ENCODE measurements around the gene CCDC80. TPM values are rescaled to one million over a fixed set of nuclear protein-coding genes. Genes with fewer than 3 reads are reported as not detected.
"Not testable (repeated sequence)": the region's sequence is repeated elsewhere in the genome, so short reads cannot be mapped to it uniquely, and the experiment has no call there.

The CCDC80 gene
- total RNA-seq, 4 donors from 2014 or later = 7.4 to 53.3 (median 10.6) TPM

- 64 to 68% methylated on average over 5 of the region's 5 CpGs for WGBS, 2 donors
- no peak for DNase-seq (ENCODE audit: low spot score in 2 of 2)
- no peak overlapping the region for H3K4me3 ChIP-seq (ENCODE audit: low read depth, poor library complexity, severe bottlenecking)
- intact Hi-C loops (cut with DNase I; ENCODE audit: low total_unique reads) = no loop called here
- no peak for TF ChIP-seq POLR2A (IDR thresholded peaks at IDR 0.05)
- TF ChIP-seq CTCF (IDR thresholded peaks at IDR 0.05) = no peak
These were observed 32.0 kb upstream of the CCDC80 start for GRCh38 chr3:112672716-112673541.

- no peak overlapping the region for H3K4me3 ChIP-seq (ENCODE audit: low read depth, poor library complexity, severe bottlenecking)
These were observed 31.2 kb upstream of the CCDC80 start for GRCh38 chr3:112671930-112672715.

GRCh38 chr3:112670824-112671223 is 29.9 kb upstream of the CCDC80 start:
- no peak for DNase-seq (ENCODE audit: low spot score in 2 of 2)
- intact Hi-C loops (cut with DNase I; ENCODE audit: low total_unique reads) = no loop called here
- TF ChIP-seq CTCF (IDR thresholded peaks at IDR 0.05) = no peak
- 80 to 84% methylated on average over 7 of the region's 7 CpGs for WGBS, 2 donors
- H3K4me3 ChIP-seq (ENCODE audit: low read depth, poor library complexity, severe bottlenecking) = no peak overlapping the region

More at GRCh38 chr3:112671930-112672715, 31.2 kb upstream of the CCDC80 start:
- DNase-seq (ENCODE audit: low spot score in 2 of 2) = no peak
- intact Hi-C loops (cut with DNase I; ENCODE audit: low total_unique reads) = no loop called here
- 55 to 59% methylated on average over 4 of the region's 4 CpGs for WGBS, 2 donors
- TF ChIP-seq CTCF (IDR thresholded peaks at IDR 0.05) = no peak
- TF ChIP-seq POLR2A (IDR thresholded peaks at IDR 0.05) = no peak

GRCh38 chr3:112667599-112667998 is 26.7 kb upstream of the CCDC80 start:
- H3K4me3 ChIP-seq (ENCODE audit: low read depth, poor library complexity, severe bottlenecking) = no peak overlapping the region
- TF ChIP-seq CTCF (IDR thresholded peaks at IDR 0.05) (no peak), POLR2A (IDR thresholded peaks at IDR 0.05) (no peak)
- 79 to 83% methylated on average over 4 of the region's 4 CpGs for WGBS, 2 donors
- intact Hi-C loops (cut with DNase I; ENCODE audit: low total_unique reads) = no loop called here
- DNase-seq (ENCODE audit: low spot score in 2 of 2) = no peak

GRCh38 chr3:112665009-112665408 is 24.1 kb upstream of the CCDC80 start:
- intact Hi-C loops (cut with DNase I; ENCODE audit: low total_unique reads); H3K4me3 ChIP-seq (ENCODE audit: low read depth, poor library complexity, severe bottlenecking); DNase-seq (ENCODE audit: low spot score in 2 of 2): not testable (repeated sequence)
- 84 to 89% methylated on average over 9 of the region's 9 CpGs for WGBS, 2 donors

- DNase-seq (ENCODE audit: low spot score in 2 of 2) = no peak
- no peak overlapping the region for H3K4me3 ChIP-seq (ENCODE audit: low read depth, poor library complexity, severe bottlenecking)
- intact Hi-C loops (cut with DNase I; ENCODE audit: low total_unique reads) = no loop called here
- TF ChIP-seq CTCF (IDR thresholded peaks at IDR 0.05) = no peak
- no peak for TF ChIP-seq POLR2A (IDR thresholded peaks at IDR 0.05)
These were observed 15.1 kb upstream of the CCDC80 start for GRCh38 chr3:112656043-112656442.

Measured in lower leg skin (tissue), 4 donors.